Thyroid gland (tissue), 4 donors: ENCODE measurements around the gene DLGAP1. TPM values are rescaled to one million over a fixed set of nuclear protein-coding genes. Genes with fewer than 3 reads are reported as not detected.
"Not testable (repeated sequence)": the region's sequence is repeated elsewhere in the genome, so short reads cannot be mapped to it uniquely, and the experiment has no call there.

ENCODE experiments used
- DNase-seq, 2 donors: peaks; one replicate each; pipeline ENCODE4 v3.0.0-alpha.2; 2019
- H3K27ac ChIP-seq, 3 donors: fragments of 200-600 bp; sonication (generic); 1 replicate in 2 of 3; 2 replicates in 1 of 3; pipeline ENCODE4 v1.5.1; 2016 to 2019; ENCODE audit warnings: mild to moderate bottlenecking in 1 of 3, moderate library complexity in 1 of 3
- H3K27me3 ChIP-seq: fragments of 200-600 bp; sonication (generic); one replicate; pipeline ENCODE4 v1.5.1; 2019
- H3K36me3 ChIP-seq, 2 donors: fragments of 200-600 bp; sonication (generic); one replicate each; pipeline ENCODE4 v1.5.1; 2016 to 2019
- H3K4me1 ChIP-seq, 2 donors: fragments of 200-600 bp; sonication (generic); one replicate each; pipeline ENCODE4 v1.5.1; 2017 to 2019
- H3K4me3 ChIP-seq, 3 donors: fragments of 200-600 bp; sonication (generic); replicated peaks in 1 of 3; 1 replicate in 2 of 3; 2 replicates in 1 of 3; pipeline ENCODE4 v1.5.1; 2016; ENCODE audit warnings: mild to moderate bottlenecking in 1 of 3
- H3K9me3 ChIP-seq: fragments of 200-600 bp; sonication (generic); one replicate; pipeline ENCODE4 v1.5.1; 2017
- POLR2A ChIP-seq, 2 donors: fragments of 450-650 bp; IDR thresholded peaks; one replicate each; pipeline ENCODE4 v1.6.1; 2017; ENCODE audit warnings: antibody characterized with exemption in 2 of 2, mild to moderate bottlenecking in 2 of 2, moderate library complexity in 1 of 2
- WGBS, 2 donors: methylation state at CpG; one replicate each; pipeline ENCODE4 v1.1.5; 2017; 5-methylcytosine and 5-hydroxymethylcytosine counted together
- intact Hi-C: fragments of 100-400 bp; cut with DNase I; formaldehyde crosslinking; loops from one replicate; pipeline ENCODE4 v1.15.1; 2023
- total RNA-seq, 4 donors: library from RNA; depleted of rRNA; stranded (reverse); fragments of >200 nt; gene quantifications; one replicate each; pipeline ENCODE4 v1.2.3, GENCODE V29; 2016
- TF ChIP-seq, protein P1 (sequence below), 6 experiments: fragments of 200-600 bp in 3 of 6; fragments of 450-650 bp in 3 of 6; sonication (generic) in 3 of 6; IDR thresholded peaks; one replicate each; pipeline ENCODE4 v1.5.1; 2016 to 2019; ENCODE audit warnings: antibody characterized with exemption in 6 of 6, mild to moderate bottlenecking in 2 of 6, inconsistent platforms in 1 of 6, moderate library complexity in 1 of 6

The DLGAP1 gene
- total RNA-seq, 4 donors from 2014 or later = 0.25 to 2.7 (median 0.77) TPM

DNA sequence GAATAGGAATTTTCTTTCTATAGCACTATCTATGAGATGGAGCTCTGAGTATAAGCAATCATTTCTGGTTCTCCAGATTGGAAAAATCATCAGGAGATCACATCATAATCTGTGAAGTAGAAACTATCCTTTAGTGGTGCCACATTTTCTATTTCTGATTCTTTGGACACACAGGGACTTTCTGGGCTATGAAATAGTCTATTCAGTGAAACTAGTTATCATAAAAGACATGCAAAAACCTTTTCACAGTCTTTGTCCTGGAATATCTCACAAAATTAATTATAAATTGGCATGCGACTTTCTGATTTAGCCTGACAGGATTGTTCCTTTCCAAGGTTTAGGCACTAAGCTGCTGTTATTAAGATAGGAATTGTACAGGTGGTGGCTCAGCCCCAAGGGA is 428.6 kb downstream of the DLGAP1 start:
- no peak for DNase-seq
- 88 to 94% methylated on average over 1 of the region's 1 CpG for WGBS, 2 donors
- Histone ChIP-seq H3K9me3 (no peaks in the 10 kb centered on the region), H3K27me3 (no peaks in the 10 kb centered on the region), H3K27ac (no peak overlapping the region), H3K36me3 (no peaks in the 10 kb centered on the region), H3K4me3 (no peak overlapping the region), H3K4me1 (no peaks in the 10 kb centered on the region)
- no peak for TF ChIP-seq POLR2A (IDR thresholded peaks at IDR 0.05)
- TF ChIP-seq, protein P1, sequence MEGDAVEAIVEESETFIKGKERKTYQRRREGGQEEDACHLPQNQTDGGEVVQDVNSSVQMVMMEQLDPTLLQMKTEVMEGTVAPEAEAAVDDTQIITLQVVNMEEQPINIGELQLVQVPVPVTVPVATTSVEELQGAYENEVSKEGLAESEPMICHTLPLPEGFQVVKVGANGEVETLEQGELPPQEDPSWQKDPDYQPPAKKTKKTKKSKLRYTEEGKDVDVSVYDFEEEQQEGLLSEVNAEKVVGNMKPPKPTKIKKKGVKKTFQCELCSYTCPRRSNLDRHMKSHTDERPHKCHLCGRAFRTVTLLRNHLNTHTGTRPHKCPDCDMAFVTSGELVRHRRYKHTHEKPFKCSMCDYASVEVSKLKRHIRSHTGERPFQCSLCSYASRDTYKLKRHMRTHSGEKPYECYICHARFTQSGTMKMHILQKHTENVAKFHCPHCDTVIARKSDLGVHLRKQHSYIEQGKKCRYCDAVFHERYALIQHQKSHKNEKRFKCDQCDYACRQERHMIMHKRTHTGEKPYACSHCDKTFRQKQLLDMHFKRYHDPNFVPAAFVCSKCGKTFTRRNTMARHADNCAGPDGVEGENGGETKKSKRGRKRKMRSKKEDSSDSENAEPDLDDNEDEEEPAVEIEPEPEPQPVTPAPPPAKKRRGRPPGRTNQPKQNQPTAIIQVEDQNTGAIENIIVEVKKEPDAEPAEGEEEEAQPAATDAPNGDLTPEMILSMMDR (IDR thresholded peaks at IDR 0.05) = no peak
- intact Hi-C loops = no loop called here

DNA sequence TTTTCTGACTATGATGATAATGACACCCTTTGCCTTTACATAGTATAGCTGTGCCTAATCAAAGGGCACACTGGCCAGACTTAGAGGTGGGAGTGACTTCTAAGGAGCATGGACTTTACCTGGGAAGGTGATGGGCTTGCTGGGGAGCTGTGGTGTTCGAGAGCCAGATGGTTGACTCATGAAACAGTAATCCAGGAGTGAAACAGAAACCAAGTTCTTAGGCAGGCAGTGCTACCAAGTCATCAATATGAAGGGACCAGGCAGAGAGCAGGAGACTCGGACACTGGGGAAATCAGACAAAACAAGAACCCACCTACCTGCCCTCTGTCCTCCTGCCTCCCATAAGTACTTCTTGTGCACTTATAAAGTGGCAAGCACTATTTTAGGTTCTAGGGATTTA is 430.4 kb downstream of the DLGAP1 start:
- Histone ChIP-seq H3K27me3 (no peaks in the 10 kb centered on the region), H3K36me3 (no peaks in the 10 kb centered on the region), H3K9me3 (no peaks in the 10 kb centered on the region), H3K27ac (no peak overlapping the region), H3K4me1 (no peaks in the 10 kb centered on the region), H3K4me3 (no peak overlapping the region)
- TF ChIP-seq POLR2A (IDR thresholded peaks at IDR 0.05) = no peak
- TF ChIP-seq, protein P1 (IDR thresholded peaks at IDR 0.05) = no peak
- 86 to 88% methylated on average over 2 of the region's 2 CpGs for WGBS, 2 donors
- intact Hi-C loops = no loop called here
- no peak for DNase-seq

DNA sequence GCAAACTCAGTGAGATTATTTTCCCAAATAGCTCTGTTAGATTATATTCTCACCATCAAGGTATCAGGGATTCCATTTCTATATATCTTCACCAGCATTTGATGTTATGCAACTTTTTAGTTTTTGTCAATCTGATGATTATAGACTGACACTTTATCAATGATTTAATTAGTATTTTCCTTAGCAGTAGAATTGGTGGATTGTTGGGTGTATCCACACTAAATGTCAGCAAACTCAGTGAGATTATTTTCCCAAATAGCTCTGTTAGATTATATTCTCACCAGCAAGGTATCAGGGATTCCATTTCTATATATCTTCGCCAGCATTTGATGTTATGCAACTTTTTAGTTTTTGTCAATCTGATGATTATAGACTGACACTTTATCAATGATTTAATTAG is 432.4 kb downstream of the DLGAP1 start:
- DNase-seq, H3K9me3 ChIP-seq, intact Hi-C loops, H3K27me3 ChIP-seq, H3K4me3 ChIP-seq, H3K36me3 ChIP-seq, H3K27ac ChIP-seq, H3K4me1 ChIP-seq: not testable (repeated sequence)
- 48 to 83% methylated on average over 1 of the region's 1 CpG for WGBS, 2 donors

DNA sequence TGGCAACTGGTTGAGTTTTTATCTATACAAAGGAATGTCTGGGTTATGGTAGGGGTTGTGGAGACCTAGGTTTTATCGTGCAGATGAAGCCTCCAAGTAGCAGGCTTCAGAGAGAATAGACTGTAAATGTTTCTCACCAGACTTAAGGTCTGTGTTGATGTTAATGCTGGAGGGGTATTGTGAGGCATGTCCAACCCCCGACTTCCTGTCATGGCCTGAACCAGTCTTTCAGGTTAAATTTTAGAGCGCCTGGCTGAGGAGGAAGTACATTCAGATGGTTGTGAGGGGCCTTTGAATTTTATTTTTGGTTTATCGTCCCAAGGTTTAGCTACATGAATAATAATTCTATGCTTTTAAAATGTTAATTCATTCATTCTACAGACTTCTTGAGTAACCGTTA is 435.1 kb downstream of the DLGAP1 start:
- no peaks in the 10 kb centered on the region for H3K4me1 ChIP-seq
- no peak overlapping the region for H3K4me3 ChIP-seq
- no peaks in the 10 kb centered on the region for H3K27me3 ChIP-seq
- H3K27ac ChIP-seq = no peak overlapping the region
- no peaks in the 10 kb centered on the region for H3K9me3 ChIP-seq
- TF ChIP-seq, protein P1 (IDR thresholded peaks at IDR 0.05) = no peak
- TF ChIP-seq POLR2A (IDR thresholded peaks at IDR 0.05) = no peak
- intact Hi-C loops = no loop called here
- no peak for DNase-seq
- H3K36me3 ChIP-seq = no peaks in the 10 kb centered on the region
- 79 to 80% methylated on average over 5 of the region's 5 CpGs for WGBS, 2 donors

DNA sequence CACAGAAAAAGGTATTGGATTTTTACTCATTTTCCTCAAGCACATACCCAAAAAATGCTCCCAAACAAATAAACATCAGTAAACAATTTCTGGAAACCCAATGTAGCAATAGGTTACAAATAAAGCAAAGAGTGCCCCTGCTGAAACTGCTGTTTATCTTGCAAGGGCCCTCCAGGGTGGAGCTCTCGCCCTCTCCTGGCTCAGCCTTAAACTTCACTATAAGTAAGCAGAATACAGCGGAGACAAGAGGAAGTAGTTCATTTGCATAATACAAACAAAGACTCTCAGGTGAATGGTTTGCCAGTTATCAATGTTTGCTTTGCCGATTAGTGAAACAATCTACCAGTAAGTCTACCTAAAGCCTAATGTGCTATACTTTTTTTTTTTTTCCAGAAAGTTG is 437.6 kb downstream of the DLGAP1 start:
- TF ChIP-seq POLR2A (IDR thresholded peaks at IDR 0.05) = no peak
- TF ChIP-seq, protein P1 (IDR thresholded peaks at IDR 0.05) = no peak
- Histone ChIP-seq H3K9me3 (no peaks in the 10 kb centered on the region), H3K4me3 (no peak overlapping the region), H3K27ac (no peak overlapping the region), H3K36me3 (no peaks in the 10 kb centered on the region), H3K27me3 (no peaks in the 10 kb centered on the region), H3K4me1 (no peaks in the 10 kb centered on the region)
- intact Hi-C loops = no loop called here
- DNase-seq = no peak
- WGBS, 2 donors = 55 to 59% methylated on average over 3 of the region's 3 CpGs
